Peyer's patch (tissue), 4 donors: ENCODE data around the gene DMD. TPM values are rescaled to one million over a fixed set of nuclear protein-coding genes. Genes with fewer than 3 reads are reported as not detected.
"Not testable (repeated sequence)": the region's sequence is repeated elsewhere in the genome, so short reads cannot be mapped to it uniquely, and the experiment has no call there.

Experiments used
- DNase-seq, 3 donors: peaks; one replicate each; pipeline ENCODE4 v3.0.0-alpha.2; 2017 to 2019
- H3K27ac ChIP-seq, 4 donors: fragments of 200-600 bp; sonication (generic); one replicate each; pipeline ENCODE4 v1.5.1; 2016 to 2019
- H3K27me3 ChIP-seq, 2 donors: fragments of 200-600 bp; sonication (generic); one replicate each; pipeline ENCODE4 v1.5.1; 2019
- H3K36me3 ChIP-seq, 3 donors: fragments of 200-600 bp; sonication (generic); one replicate each; pipeline ENCODE4 v1.5.1; 2016 to 2019
- H3K4me1 ChIP-seq, 4 donors: fragments of 200-600 bp; sonication (generic); one replicate each; pipeline ENCODE4 v1.5.1; 2016 to 2019
- H3K4me3 ChIP-seq, 4 donors: fragments of 200-600 bp; sonication (generic); 1 replicate in 3 of 4; 2 replicates in 1 of 4; pipeline ENCODE4 v1.5.1; 2016 to 2019; ENCODE audit warnings: mild to moderate bottlenecking in 1 of 4
- H3K9me3 ChIP-seq, 4 donors: fragments of 200-600 bp; sonication (generic); one replicate each; pipeline ENCODE4 v1.5.1; 2016 to 2019; ENCODE audit warnings: mild to moderate bottlenecking in 1 of 4
- POLR2A ChIP-seq, 2 donors: fragments of 450-650 bp; IDR thresholded peaks; one replicate each; pipeline ENCODE4 v1.5.1; 2017; ENCODE audit warnings: antibody characterized with exemption in 2 of 2, mild to moderate bottlenecking in 2 of 2, moderate library complexity in 2 of 2
- total RNA-seq, 4 donors: library from RNA; depleted of rRNA; stranded (reverse); fragments of >200 nt; gene quantifications; one replicate each; pipeline ENCODE4 v1.1.0, GENCODE V29; 2016
- TF ChIP-seq, protein P1 (sequence below), 6 experiments: fragments of 450-650 bp in 4 of 6; fragments of 200-600 bp in 2 of 6; sonication (generic) in 1 of 6; IDR thresholded peaks; one replicate each; pipeline ENCODE4 v1.5.1; 2017 to 2019; ENCODE audit warnings: antibody characterized with exemption in 6 of 6, mild to moderate bottlenecking in 3 of 6, moderate library complexity in 1 of 6

DMD gene
- total RNA-seq, 4 donors from 2014 or later, result 15.8 to 109 (median 19.1) TPM

DNA sequence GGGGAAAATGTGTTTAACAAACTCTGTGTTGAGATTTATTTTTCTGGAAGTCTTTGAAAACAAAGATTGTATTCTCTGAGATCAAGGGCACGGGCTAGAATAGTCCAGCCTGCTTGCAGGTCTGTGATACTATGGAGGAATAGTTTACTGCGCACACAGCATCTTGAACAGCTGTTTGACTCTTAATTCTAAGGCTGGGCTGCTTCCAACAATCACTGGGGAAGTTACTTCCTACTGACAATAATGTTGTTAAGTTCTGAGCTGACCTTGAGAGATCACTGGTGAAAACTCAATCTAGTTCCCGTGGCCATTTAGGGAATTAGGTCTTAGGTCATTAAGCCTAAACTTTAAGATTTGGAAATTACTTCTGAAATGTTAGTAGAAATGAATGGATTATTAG is 1723.4 kb downstream of the DMD start:
- Histone ChIP-seq H3K27me3 (no peaks in the 10 kb centered on the region), H3K9me3 (no peaks in the 10 kb centered on the region), H3K4me1 (no peaks in the 10 kb centered on the region), H3K36me3 (no peaks in the 10 kb centered on the region), H3K4me3 (no peak overlapping the region), H3K27ac (no peak overlapping the region)
- TF ChIP-seq, protein P1, sequence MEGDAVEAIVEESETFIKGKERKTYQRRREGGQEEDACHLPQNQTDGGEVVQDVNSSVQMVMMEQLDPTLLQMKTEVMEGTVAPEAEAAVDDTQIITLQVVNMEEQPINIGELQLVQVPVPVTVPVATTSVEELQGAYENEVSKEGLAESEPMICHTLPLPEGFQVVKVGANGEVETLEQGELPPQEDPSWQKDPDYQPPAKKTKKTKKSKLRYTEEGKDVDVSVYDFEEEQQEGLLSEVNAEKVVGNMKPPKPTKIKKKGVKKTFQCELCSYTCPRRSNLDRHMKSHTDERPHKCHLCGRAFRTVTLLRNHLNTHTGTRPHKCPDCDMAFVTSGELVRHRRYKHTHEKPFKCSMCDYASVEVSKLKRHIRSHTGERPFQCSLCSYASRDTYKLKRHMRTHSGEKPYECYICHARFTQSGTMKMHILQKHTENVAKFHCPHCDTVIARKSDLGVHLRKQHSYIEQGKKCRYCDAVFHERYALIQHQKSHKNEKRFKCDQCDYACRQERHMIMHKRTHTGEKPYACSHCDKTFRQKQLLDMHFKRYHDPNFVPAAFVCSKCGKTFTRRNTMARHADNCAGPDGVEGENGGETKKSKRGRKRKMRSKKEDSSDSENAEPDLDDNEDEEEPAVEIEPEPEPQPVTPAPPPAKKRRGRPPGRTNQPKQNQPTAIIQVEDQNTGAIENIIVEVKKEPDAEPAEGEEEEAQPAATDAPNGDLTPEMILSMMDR (IDR thresholded peaks at IDR 0.05), result no peak
- no peak for TF ChIP-seq POLR2A (IDR thresholded peaks at IDR 0.05)
- DNase-seq, result no peak

DNA sequence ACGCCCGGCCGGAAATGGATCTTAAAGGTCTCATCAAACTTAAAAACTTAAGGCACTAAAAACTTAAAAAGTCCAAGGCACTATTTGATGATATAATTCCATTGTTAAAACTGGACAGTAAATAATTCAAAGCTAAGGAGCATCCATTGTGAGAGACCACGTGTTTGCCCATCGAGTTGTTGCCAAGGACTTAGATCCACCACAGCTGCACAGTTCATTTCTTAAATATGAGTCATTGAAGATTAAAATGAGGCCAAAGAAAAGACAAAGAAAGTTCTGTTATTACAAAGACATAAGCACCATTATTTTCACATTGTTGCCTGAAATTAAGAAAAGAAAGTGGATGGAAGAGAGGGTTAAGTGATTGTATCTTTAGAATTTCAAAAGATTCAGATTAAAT is 1728.0 kb downstream of the DMD start:
- no peaks in the 10 kb centered on the region for H3K9me3 ChIP-seq
- DNase-seq, result no peak
- H3K27ac ChIP-seq, result no peak overlapping the region
- no peaks in the 10 kb centered on the region for H3K4me1 ChIP-seq
- no peaks in the 10 kb centered on the region for H3K27me3 ChIP-seq
- no peaks in the 10 kb centered on the region for H3K36me3 ChIP-seq
- no peak overlapping the region for H3K4me3 ChIP-seq
- TF ChIP-seq, protein P1 (IDR thresholded peaks at IDR 0.05), result no peak
- TF ChIP-seq POLR2A (IDR thresholded peaks at IDR 0.05), result no peak

DNA sequence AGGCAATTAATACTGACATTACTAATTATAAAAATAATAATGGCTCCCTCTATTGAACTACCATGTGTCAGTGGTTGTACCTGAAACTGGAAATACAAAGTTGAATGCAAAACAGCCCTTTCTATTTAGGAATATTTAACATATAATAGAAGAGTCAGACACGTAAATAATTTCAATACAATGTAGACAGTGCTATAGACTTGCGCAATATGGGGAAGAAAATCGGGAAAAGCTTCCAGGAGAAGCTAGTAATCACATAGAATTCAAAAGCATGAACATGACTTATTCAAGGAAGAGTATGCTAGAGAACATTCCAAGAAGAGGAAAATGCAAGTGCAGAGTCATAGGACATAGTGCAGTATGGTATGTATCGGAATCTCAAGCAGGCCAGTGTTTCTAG is 1730.7 kb downstream of the DMD start:
- DNase-seq, result no peak
- H3K9me3 ChIP-seq, result no peaks in the 10 kb centered on the region
- no peaks in the 10 kb centered on the region for H3K4me1 ChIP-seq
- TF ChIP-seq, protein P1 (IDR thresholded peaks at IDR 0.05), result no peak
- TF ChIP-seq POLR2A (IDR thresholded peaks at IDR 0.05), result no peak
- H3K4me3 ChIP-seq, result no peak overlapping the region
- no peaks in the 10 kb centered on the region for H3K27me3 ChIP-seq
- H3K27ac ChIP-seq, result no peak overlapping the region
- H3K36me3 ChIP-seq, result no peaks in the 10 kb centered on the region

DNA sequence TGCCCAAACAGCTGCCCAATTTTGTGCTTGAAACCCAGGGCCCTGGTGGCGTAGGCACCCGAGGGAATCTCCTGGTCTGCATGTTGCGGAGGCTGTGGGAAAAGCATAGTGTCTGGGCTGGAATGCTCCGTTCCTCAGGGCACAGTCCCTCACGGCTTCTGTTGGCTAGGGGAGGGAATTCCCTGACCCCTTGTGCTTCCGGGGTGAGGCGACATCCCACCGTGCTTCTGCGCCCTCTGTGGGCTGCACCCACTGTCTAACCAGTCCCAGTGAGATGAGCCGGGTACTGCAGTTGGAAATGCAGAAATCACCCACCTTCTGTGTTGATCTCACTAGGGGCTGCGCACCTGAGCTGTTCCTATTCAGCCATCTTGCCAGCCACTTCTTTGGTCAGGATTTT is 1740.1 kb downstream of the DMD start:
- TF ChIP-seq POLR2A (IDR thresholded peaks at IDR 0.05), result no peak
- TF ChIP-seq, protein P1 (IDR thresholded peaks at IDR 0.05), result no peak
- no peaks in the 10 kb centered on the region for H3K4me1 ChIP-seq
- no peak for DNase-seq
- no peaks in the 10 kb centered on the region for H3K27me3 ChIP-seq
- H3K36me3 ChIP-seq, result no peaks in the 10 kb centered on the region
- H3K4me3 ChIP-seq, result no peak overlapping the region
- H3K9me3 ChIP-seq, result no peaks in the 10 kb centered on the region
- H3K27ac ChIP-seq, result no peak overlapping the region

DNA sequence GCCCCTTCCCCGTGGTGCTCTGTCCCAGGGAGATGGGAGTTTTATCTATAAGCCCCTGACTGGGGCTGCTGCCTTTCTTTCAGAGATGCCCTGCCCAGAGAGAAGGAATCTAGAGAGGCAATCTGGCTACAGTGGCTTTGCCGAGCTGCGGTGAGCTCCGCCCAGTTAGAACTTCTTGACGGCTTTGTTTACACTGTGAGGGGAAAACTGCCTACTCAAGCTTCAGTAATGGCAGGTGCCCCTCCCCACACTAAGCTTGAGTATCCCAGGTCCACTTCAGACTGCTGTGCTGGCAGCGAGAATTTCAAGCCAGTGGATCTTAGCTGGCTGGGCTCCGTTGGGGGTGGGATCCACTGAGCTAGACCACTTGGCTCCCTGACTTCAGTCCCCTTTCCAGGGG is 1740.6 kb downstream of the DMD start:
- H3K9me3 ChIP-seq, H3K36me3 ChIP-seq, H3K27ac ChIP-seq, H3K4me1 ChIP-seq, H3K4me3 ChIP-seq, DNase-seq, H3K27me3 ChIP-seq: not testable (repeated sequence)

DNA sequence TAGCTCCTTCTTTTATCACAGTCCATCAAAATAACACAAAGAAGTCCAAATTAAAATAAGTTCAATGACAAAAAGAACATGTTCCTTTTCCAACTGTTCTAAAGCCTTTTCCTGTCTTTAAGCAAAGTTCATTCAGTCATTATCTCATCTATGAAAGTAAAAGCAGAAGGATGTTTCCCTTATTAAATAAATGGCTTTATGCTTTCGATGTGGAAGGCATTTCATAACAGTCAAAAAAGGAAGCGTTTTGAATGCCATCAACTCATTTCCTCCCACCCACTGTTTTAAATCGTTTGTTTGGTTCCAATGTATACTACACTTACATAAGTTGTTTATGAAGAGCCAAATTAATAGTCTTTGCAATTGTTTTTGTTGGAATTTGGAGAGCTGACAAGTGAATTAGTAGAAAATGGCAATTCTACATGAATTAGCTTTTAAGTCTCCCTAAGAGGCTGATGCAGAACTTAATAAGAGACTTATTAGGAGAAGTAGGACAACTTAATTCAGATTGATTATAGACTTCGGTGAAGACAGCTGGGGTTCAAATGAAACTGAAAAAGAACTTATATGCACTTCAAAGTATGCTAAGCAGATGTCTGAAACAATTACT is 1746.9 kb downstream of the DMD start:
- Histone ChIP-seq H3K4me3 (no peak overlapping the region), H3K36me3 (no peaks in the 10 kb centered on the region), H3K9me3 (no peaks in the 10 kb centered on the region), H3K4me1 (no peaks in the 10 kb centered on the region), H3K27me3 (no peaks in the 10 kb centered on the region), H3K27ac (no peak overlapping the region)
- DNase-seq, result no peak
- TF ChIP-seq, protein P1 (IDR thresholded peaks at IDR 0.05), result no peak
- TF ChIP-seq POLR2A (IDR thresholded peaks at IDR 0.05), result no peak
